ENCODE results near the gene ACYP2.
"Not testable (repeated sequence)": the region's sequence is repeated elsewhere in the genome, so short reads cannot be mapped to it uniquely, and the experiment has no call there.

ACYP2 gene

GRCh38 chr2:54115284-54116137, at the start of gene ACYP2:
TSS of gene ACYP2 (plus strand) at chr2:54115615.
- peak; percentile 99 for DNase-seq

GRCh38 chr2:54065891-54066290, 49.5 kb upstream of the ACYP2 start:
- DNase-seq, result no peak

DNA sequence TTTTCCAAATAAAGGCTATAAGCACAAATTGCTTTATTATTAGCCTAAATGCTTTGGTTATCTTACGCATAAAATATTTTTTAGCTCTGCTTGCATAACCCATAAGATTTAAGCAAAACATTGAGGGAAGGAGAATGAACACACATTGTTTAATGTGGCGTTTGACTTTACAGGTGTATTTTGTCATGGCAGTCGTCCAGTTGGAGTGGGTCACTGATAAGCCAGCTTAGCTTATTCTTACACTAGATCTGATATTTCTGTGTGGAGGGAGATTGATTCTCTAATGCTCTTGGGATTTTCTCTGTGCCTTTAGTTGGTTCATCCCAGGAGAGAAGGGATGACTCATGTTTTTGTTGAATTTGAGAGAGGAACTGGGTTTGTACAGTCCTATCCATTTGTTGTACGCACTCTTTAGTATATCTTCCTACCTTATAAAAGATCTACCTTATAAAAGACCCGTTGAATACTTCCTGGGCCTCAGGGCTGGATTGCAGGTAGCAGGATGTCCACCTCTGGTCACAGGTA, 47.5 kb upstream of the ACYP2 start:
- DNase-seq, result no peak

DNA sequence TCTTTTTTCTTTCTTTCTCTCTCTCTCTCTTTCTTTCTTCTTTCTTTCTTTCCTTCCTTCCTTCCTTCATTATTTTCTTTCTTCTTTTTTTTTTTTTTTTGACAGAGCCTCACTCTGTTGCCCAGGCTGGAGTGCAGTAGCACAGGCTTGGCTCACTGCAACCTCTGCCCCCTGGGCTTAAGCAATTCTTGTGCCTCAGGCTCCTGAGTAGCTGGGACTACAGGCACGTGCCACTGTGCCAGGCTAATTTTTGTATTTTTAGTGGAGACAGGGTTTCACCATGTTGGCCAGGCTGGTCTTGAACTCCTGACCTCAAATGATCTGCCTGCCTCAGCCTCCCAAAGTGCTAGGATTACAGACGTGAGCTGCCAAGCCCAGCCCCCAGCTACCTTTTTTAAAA, 42.9 kb upstream of the ACYP2 start:
- DNase-seq, result not testable (repeated sequence)

DNA sequence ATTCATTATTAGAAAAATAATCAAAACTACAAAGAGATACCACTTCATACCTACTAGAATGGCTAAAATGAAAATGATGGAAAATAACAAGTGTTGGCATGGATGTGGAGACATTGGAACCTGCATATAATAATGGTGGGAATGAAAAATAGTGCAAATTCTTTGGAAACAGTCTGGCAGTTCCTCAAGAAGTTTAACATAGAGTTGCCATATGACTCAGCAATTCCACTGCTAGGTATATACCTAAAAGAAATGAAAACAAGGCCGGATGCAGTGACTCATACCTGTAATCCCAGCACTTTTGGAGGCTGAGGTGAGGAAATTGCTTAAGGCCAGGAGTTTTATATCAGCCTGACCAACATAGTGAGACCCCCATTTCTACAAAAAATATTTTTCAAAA, 41.6 kb upstream of the ACYP2 start:
- no peak for DNase-seq

DNA sequence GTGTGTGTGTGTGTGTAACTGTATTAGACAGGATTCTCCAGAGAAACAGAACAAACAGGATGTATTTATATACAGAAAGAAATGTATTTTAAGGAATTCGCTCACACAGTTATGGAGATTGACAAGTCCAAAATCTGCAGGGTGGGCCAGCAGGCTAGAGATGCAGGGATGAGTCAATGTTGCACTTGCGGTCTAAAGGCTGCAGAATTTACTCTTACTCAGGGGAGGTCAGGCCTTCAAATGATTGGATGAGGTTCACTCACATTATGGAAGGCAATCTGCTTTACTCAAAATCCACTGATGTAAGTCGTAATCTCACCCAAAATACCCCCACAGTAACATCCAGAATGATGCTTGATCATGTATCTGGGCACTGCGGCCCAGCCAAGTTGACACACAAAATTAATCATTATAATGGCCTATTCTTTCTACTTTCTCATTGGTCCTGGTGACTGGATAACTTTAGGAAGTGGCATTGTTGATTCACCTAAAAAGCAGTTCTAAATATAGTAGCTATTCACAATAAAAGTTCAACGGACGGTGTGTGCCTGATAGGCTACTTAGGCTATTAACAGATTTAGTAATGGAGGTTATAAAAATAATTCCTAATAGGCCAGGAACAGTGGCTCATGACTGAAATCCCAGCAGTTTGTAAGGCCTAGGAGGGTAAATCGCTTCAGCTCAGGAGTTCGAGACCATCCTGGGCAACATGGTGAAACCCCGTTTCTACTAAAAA, 40.6 kb upstream of the ACYP2 start:
- DNase-seq, result no peak

DNA sequence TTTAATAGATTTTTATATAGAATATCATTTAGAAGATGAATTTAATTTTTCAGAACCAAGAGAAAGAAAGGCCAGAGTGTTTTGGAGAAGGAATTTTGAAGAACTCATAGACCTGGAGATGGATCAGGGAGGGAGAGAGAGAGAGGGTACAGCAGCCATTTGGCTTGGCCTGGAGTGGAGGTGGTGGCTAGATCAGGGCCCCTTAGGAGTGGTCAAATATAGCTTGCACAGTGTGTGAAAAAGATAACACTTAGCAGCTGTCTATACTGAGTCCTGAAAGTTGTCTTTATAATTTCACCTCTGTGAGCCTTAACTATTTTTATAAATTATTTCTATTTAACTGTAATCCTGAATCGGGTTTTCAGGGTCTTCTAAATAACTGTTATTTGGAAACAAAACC, 38.8 kb upstream of the ACYP2 start:
- no peak for DNase-seq

GRCh38 chr2:54077088-54077900, 38.1 kb upstream of the ACYP2 start:
- no peak for DNase-seq

- DNase-seq, result no peak
These were observed 36.1 kb upstream of the ACYP2 start for GRCh38 chr2:54079331-54079730.

- no peak for DNase-seq
These were observed 33.8 kb upstream of the ACYP2 start for GRCh38 chr2:54081574-54081973.

GRCh38 chr2:54083021-54083420, 32.4 kb upstream of the ACYP2 start:
- DNase-seq, result no peak

DNA sequence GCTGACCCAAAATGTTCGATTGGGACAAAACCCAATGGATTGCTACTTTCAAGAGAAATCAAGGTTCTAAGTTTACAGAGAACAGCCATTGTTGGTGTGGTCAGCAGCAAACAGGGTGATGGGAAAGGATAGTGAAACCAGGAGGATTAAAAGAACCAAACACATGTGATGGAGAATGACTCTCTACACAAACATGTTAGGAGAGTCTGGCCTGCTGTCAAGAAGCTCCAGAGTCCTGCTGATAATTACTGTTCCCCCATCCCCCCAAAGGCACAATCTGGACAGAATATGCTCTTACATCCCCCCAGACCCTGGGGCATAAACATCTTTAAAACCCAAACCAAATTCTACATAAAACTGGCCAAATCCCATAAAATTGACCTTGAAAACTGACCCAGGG, 32.0 kb upstream of the ACYP2 start:
- no peak for DNase-seq

DNA sequence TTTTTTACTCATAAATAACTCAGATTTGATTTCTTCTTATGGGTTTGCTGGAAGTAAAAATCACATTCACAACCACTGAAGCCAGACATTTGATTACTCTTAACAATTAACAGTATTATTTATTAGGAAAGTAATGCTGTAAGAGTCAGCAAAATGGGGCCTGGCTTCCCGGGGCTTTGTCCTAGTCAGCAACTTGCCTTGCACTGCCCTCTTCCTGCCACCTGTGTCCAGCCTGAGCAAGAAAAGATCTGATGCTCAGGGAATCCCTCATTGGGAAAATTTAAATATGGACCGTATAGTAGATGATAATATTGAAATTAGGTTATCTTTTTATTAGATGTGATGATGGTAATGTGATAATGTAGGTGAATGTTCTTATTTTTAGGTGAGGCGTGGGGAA, 30.8 kb upstream of the ACYP2 start:
- DNase-seq, result peak; percentile 34

DNA sequence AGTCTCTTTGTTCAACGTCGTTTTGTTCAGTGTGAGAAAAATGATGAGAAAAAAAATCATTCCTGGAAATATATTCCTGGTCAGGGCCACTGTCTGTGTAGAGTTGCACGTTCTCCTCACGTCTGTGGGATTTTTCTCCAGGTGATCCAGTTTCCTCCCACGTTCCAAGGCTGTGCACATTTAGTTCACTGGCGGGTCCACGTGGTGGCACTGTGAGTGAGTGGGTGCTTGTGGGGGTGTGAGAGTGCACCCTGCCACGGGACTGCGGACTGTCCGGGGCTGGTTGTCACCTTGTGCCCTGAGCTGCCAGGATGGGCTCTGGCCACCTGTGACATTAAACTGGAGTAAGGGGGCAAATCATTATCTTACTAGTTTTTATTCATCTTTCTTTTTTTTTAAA, 30.3 kb upstream of the ACYP2 start:
- no peak for DNase-seq

- DNase-seq, result no peak
These were observed 29.3 kb upstream of the ACYP2 start for GRCh38 chr2:54086157-54086556.

DNA sequence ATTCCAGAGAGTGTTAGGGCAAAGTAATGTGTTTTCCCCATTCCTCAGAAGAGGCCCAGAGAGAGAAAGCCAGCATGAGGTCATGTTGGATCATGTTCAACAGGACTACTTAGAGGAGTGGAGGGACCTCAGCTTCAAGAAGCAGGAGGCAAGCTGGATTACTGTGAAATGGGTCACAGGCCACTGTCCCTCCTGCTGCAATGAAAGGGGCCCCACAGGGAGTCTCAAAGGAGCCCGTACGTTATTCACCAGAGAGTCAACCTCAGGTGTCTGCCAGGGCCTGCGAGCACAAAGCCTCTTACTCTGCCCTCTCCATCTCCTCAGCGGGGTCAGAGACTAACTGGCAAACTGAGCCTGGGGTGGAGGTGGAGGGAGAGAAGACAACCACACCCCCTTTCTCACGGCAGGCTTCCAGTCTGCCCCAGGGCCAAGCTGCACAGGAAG, 27.2 kb upstream of the ACYP2 start:
- DNase-seq, result no peak

- DNase-seq, result no peak
These were observed 26.7 kb upstream of the ACYP2 start for GRCh38 chr2:54088719-54089118.

DNA sequence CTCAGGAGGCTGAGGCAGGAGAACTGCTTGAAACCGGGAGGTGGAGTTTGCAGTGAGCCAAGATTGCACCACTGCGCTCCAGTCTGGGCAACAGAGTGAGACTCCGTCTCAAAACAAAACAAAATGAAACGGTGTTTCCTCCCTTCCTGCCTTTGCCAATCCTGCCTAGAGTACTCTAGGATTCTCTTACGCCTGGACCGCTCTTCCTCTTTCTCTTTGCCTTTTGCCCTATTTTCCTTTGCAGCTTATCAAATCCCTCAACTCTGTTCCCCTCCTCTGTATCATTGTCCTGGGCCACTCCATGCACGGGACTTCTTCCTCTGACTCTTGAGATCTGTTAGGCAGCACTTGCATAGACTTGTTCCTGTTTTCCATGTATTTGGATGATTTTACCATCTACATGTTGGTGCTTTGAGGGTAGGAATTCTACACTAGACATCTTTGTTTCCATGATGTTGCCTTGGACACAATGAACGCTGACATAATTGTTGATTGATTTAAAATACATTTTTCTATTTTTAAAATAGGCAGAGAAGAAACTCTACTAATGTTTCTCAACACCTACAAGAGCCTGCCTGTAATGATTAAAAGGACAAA, 24.8 kb upstream of the ACYP2 start:
- no peak for DNase-seq

GRCh38 chr2:54092940-54093339, 22.5 kb upstream of the ACYP2 start:
- DNase-seq, result no peak

- DNase-seq, result not testable (repeated sequence)
These were observed 20.0 kb upstream of the ACYP2 start for GRCh38 chr2:54095406-54095805.

DNA sequence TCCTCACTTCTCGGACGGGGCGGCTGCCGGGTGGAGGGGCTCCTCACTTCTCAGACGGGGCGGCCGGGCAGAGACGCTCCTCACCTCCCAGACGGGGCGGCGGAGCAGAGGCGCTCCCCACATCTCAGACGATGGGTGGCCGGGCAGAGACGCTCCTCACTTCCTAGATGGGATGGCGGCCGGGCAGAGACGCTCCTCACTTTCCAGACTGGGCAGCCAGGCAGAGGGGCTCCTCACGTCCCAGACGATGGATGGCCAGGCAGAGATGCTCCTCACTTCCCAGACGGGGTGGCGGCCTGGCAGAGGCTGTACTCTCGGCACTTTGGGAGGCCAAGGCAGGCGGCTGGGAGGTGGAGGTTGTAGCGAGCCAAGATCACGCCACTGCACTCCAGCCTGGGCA, 19.3 kb upstream of the ACYP2 start:
- not testable (repeated sequence) for DNase-seq

GRCh38 chr2:54097124-54097523, 18.3 kb upstream of the ACYP2 start:
- no peak for DNase-seq

DNA sequence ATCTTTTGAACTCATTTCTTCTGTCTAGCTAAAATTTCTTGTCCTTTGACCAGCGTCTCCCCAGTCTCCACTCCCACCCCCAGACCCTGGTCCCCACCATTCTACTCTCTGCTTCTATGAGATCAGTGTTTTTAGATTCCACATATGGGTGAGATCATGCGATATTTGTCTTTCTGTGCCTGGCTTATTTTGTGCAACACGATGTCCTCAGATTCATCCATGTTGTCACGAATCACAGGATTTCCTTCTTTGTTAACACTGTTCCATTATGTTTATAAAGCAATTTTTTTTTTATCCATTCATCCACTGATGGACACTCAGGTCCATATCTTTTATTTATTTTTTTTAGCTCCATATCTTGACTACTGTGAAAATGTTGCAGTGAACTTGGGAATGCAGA, 16.0 kb upstream of the ACYP2 start:
- DNase-seq, result no peak

All from SHP77 treated with DMSO at 0.1 percent for 48 hours (cell line).